Measurements from ENCODE around the gene STAM2.
"Not testable (repeated sequence)": the region's sequence is repeated elsewhere in the genome, so short reads cannot be mapped to it uniquely, and the experiment has no call there.

The STAM2 gene

GRCh38 chr2:152103271-152103670 lies 72.3 kb downstream of the STAM2 start:
- DNase-seq = no peak

- no peak for DNase-seq
Measured at GRCh38 chr2:152100961-152101360, 74.6 kb downstream of the STAM2 start.

GRCh38 chr2:152099367-152100050 lies 76.1 kb downstream of the STAM2 start:
- peak; percentile 27 for DNase-seq

- DNase-seq = no peak
Measured at GRCh38 chr2:152098496-152099366, 76.8 kb downstream of the STAM2 start, which contains the start of gene CACNB4. Gene CACNB4 (minus strand): TSS chr2:152099044.

GRCh38 chr2:152097801-152098495 lies 77.6 kb downstream of the STAM2 start:
- DNase-seq = no peak

- DNase-seq = no peak
Measured at GRCh38 chr2:152097290-152097800, 78.2 kb downstream of the STAM2 start.

- DNase-seq = no peak
Measured at GRCh38 chr2:152095146-152095545, 80.4 kb downstream of the STAM2 start.

GRCh38 chr2:152094014-152094413 lies 81.5 kb downstream of the STAM2 start:
- DNase-seq = no peak

- DNase-seq = no peak
Measured at GRCh38 chr2:152093464-152093863, 82.1 kb downstream of the STAM2 start.

GRCh38 chr2:152092095-152092494 lies 83.5 kb downstream of the STAM2 start:
- DNase-seq = peak; percentile 36

- DNase-seq = not testable (repeated sequence)
Measured at GRCh38 chr2:152090726-152091125, 84.8 kb downstream of the STAM2 start.

- no peak for DNase-seq
Measured at GRCh38 chr2:152089238-152089637, 86.3 kb downstream of the STAM2 start.

GRCh38 chr2:152088006-152088405 lies 87.6 kb downstream of the STAM2 start:
- DNase-seq = no peak

- no peak for DNase-seq
Measured at GRCh38 chr2:152086231-152086630, 89.3 kb downstream of the STAM2 start.

GRCh38 chr2:152084076-152084475 lies 91.5 kb downstream of the STAM2 start:
- no peak for DNase-seq

- no peak for DNase-seq
Measured at GRCh38 chr2:152083202-152083875, 92.2 kb downstream of the STAM2 start.

- DNase-seq = no peak
Measured at GRCh38 chr2:152078662-152079061, 96.9 kb downstream of the STAM2 start.

GRCh38 chr2:152078023-152078422 lies 97.5 kb downstream of the STAM2 start:
- peak; percentile 48 for DNase-seq

GRCh38 chr2:152075461-152076050 lies 100.0 kb downstream of the STAM2 start:
- DNase-seq = no peak

- DNase-seq = no peak
Measured at GRCh38 chr2:152072011-152072410, 103.6 kb downstream of the STAM2 start.

GRCh38 chr2:152071518-152071917 lies 104.0 kb downstream of the STAM2 start:
- DNase-seq = no peak

- DNase-seq = no peak
Measured at GRCh38 chr2:152071092-152071491, 104.5 kb downstream of the STAM2 start.
